GM18498 (cell line): Measurements from ENCODE around the gene NMNAT1.
"Not testable (repeated sequence)": the region's sequence is repeated elsewhere in the genome, so short reads cannot be mapped to it uniquely, and the experiment has no call there.

Experiments
- ATAC-seq: cut with Tn5 transposase; IDR thresholded peaks from one replicate; pipeline ENCODE4 v1.9.1; 2021; ENCODE audit warnings: mild to moderate bottlenecking, moderate library complexity; ENCODE audit not compliant: unreplicated experiment

NMNAT1 gene

GRCh38 chr1:9917901-9918300, 25.4 kb upstream of the NMNAT1 start:
- ATAC-seq, result no peak

GRCh38 chr1:9920606-9921005, 22.7 kb upstream of the NMNAT1 start:
- ATAC-seq, result no peak

- no peak for ATAC-seq
Observed at GRCh38 chr1:9922342-9922741, 20.9 kb upstream of the NMNAT1 start.

- no peak for ATAC-seq
Observed at GRCh38 chr1:9927259-9927658, 16.0 kb upstream of the NMNAT1 start.

- no peak for ATAC-seq
Observed at GRCh38 chr1:9929431-9930385, 13.6 kb upstream of the NMNAT1 start.

GRCh38 chr1:9942399-9942938, 806 bp upstream of the NMNAT1 start:
- ATAC-seq, result peak; percentile 37

- no peak for ATAC-seq
Observed at GRCh38 chr1:9946315-9946714, 3.0 kb downstream of the NMNAT1 start.

GRCh38 chr1:9957726-9958125, 14.5 kb downstream of the NMNAT1 start:
- ATAC-seq, result no peak

GRCh38 chr1:9960011-9960410, 16.7 kb downstream of the NMNAT1 start:
- no peak for ATAC-seq

GRCh38 chr1:9960706-9961562, 17.7 kb downstream of the NMNAT1 start:
- no peak for ATAC-seq

GRCh38 chr1:9984253-9984652, 41.0 kb downstream of the NMNAT1 start:
- no peak for ATAC-seq

GRCh38 chr1:9985001-9985400, 41.7 kb downstream of the NMNAT1 start:
- no peak for ATAC-seq

GRCh38 chr1:9989773-9990172, 46.5 kb downstream of the NMNAT1 start:
- no peak for ATAC-seq

GRCh38 chr1:9990944-9991343, 47.7 kb downstream of the NMNAT1 start:
- ATAC-seq, result no peak

- no peak for ATAC-seq
Observed at GRCh38 chr1:9992910-9993309, 49.6 kb downstream of the NMNAT1 start.

GRCh38 chr1:9993561-9994075, 50.3 kb downstream of the NMNAT1 start:
- no peak for ATAC-seq

GRCh38 chr1:9996624-9997582, 53.6 kb downstream of the NMNAT1 start, which contains the start of gene RBP7:
RBP7 (plus strand) TSS chr1:9997228; CDS start chr1:9997259, 31 bp downstream.
- ATAC-seq, result no peak

GRCh38 chr1:10001016-10001665, 57.9 kb downstream of the NMNAT1 start:
- ATAC-seq, result no peak

- not testable (repeated sequence) for ATAC-seq
Observed at GRCh38 chr1:10005248-10005647, 62.0 kb downstream of the NMNAT1 start.
